HEK293 (cell line): ENCODE measurements around the gene ARHGAP33.

Source experiments
- AEBP2 ChIP-seq: fragments of 450-650 bp; formaldehyde crosslinking; IDR thresholded peaks from 2 replicates; pipeline ENCODE4 v1.5.1; 2016; ENCODE audit warnings: missing biosample characterization, missing genetic modification characterization, borderline replicate concordance
- BCL6B ChIP-seq: fragments of 450-650 bp; formaldehyde crosslinking; IDR thresholded peaks from 2 replicates; pipeline ENCODE4 v1.5.1; 2017; ENCODE audit warnings: missing biosample characterization, missing genetic modification characterization
- GLIS1 ChIP-seq: fragments of 450-650 bp; formaldehyde crosslinking; IDR thresholded peaks from 2 replicates; pipeline ENCODE4 v1.5.1; 2016; ENCODE audit warnings: missing biosample characterization, missing genetic modification characterization
- PRDM6 ChIP-seq: fragments of 450-650 bp; formaldehyde crosslinking; IDR thresholded peaks from 2 replicates; pipeline ENCODE4 v1.5.1; 2017; ENCODE audit warnings: missing biosample characterization, missing genetic modification characterization
- ZBTB11 ChIP-seq: fragments of 450-650 bp; formaldehyde crosslinking; conservative IDR thresholded peaks from 2 replicates; pipeline ENCODE4 v1.5.1; 2016; ENCODE audit warnings: low read depth, missing biosample characterization, missing genetic modification characterization
- ZBTB21 ChIP-seq: fragments of 450-650 bp; formaldehyde crosslinking; IDR thresholded peaks from 2 replicates; pipeline ENCODE4 v1.5.1; 2017; ENCODE audit warnings: missing biosample characterization, missing genetic modification characterization
- ZBTB44 ChIP-seq: fragments of 450-650 bp; IDR thresholded peaks from 2 replicates; pipeline ENCODE4 v1.5.1; 2018; ENCODE audit warnings: missing biosample characterization, mild to moderate bottlenecking, missing genetic modification characterization
- ZBTB48 ChIP-seq: fragments of 450-650 bp; formaldehyde crosslinking; IDR thresholded peaks from 2 replicates; pipeline ENCODE4 v1.5.1; 2016; ENCODE audit warnings: missing biosample characterization, missing genetic modification characterization
- ZBTB7A ChIP-seq: fragments of 450-650 bp; formaldehyde crosslinking; IDR thresholded peaks from 2 replicates; pipeline ENCODE4 v1.5.1; 2016; ENCODE audit warnings: low read depth, missing biosample characterization, missing genetic modification characterization
- ZFP3 ChIP-seq: fragments of 450-650 bp; formaldehyde crosslinking; IDR thresholded peaks from 2 replicates; pipeline ENCODE4 v1.5.1; 2016; ENCODE audit warnings: low read depth, missing biosample characterization, missing genetic modification characterization
- ZIC2 ChIP-seq: fragments of 450-650 bp; formaldehyde crosslinking; IDR thresholded peaks from 2 replicates; pipeline ENCODE4 v1.5.1; 2016; ENCODE audit warnings: missing biosample characterization, missing genetic modification characterization
- ZNF121 ChIP-seq: fragments of 450-650 bp; formaldehyde crosslinking; IDR thresholded peaks from 2 replicates; pipeline ENCODE4 v1.5.1; 2016; ENCODE audit warnings: missing biosample characterization, missing genetic modification characterization
- ZNF132 ChIP-seq: fragments of 450-650 bp; formaldehyde crosslinking; IDR thresholded peaks from 2 replicates; pipeline ENCODE4 v1.5.1; 2017; ENCODE audit warnings: missing biosample characterization, missing genetic modification characterization, borderline replicate concordance
- ZNF157 ChIP-seq: fragments of 450-650 bp; formaldehyde crosslinking; IDR thresholded peaks from 2 replicates; pipeline ENCODE4 v1.5.1; 2016; ENCODE audit warnings: missing biosample characterization, missing genetic modification characterization
- ZNF16 ChIP-seq: fragments of 450-650 bp; formaldehyde crosslinking; IDR thresholded peaks from 2 replicates; pipeline ENCODE4 v1.5.1; 2016; ENCODE audit warnings: low read depth, missing biosample characterization, missing genetic modification characterization
- ZNF211 ChIP-seq: fragments of 450-650 bp; formaldehyde crosslinking; IDR thresholded peaks from 2 replicates; pipeline ENCODE4 v1.5.1; 2016; ENCODE audit warnings: low read depth, missing biosample characterization, missing genetic modification characterization
- ZNF341 ChIP-seq: fragments of 450-650 bp; formaldehyde crosslinking; IDR thresholded peaks from 2 replicates; pipeline ENCODE4; 2016; ENCODE audit warnings: low read depth, missing biosample characterization, missing genetic modification characterization
- ZNF366 ChIP-seq: fragments of 450-650 bp; formaldehyde crosslinking; conservative IDR thresholded peaks from 2 replicates; pipeline ENCODE4 v1.5.1; 2016; ENCODE audit warnings: missing biosample characterization, missing genetic modification characterization
- ZNF394 ChIP-seq: fragments of 450-650 bp; formaldehyde crosslinking; IDR thresholded peaks from 2 replicates; pipeline ENCODE4 v1.5.1; 2016; ENCODE audit warnings: missing biosample characterization, missing genetic modification characterization, mild to moderate bottlenecking, moderate library complexity, borderline replicate concordance
- ZNF398 ChIP-seq: fragments of 450-650 bp; formaldehyde crosslinking; IDR thresholded peaks from 2 replicates; pipeline ENCODE4 v1.5.1; 2017; ENCODE audit warnings: missing biosample characterization, missing genetic modification characterization
- ZNF404 ChIP-seq: fragments of 450-650 bp; formaldehyde crosslinking; IDR thresholded peaks from 2 replicates; pipeline ENCODE4 v1.5.1; 2017; ENCODE audit warnings: missing biosample characterization, missing genetic modification characterization
- ZNF513 ChIP-seq: fragments of 450-650 bp; IDR thresholded peaks from 2 replicates; pipeline ENCODE4 v1.5.1; 2018; ENCODE audit warnings: missing biosample characterization, missing genetic modification characterization
- ZNF521 ChIP-seq: fragments of 450-650 bp; formaldehyde crosslinking; IDR thresholded peaks from 2 replicates; pipeline ENCODE4 v1.5.1; 2017; ENCODE audit warnings: missing biosample characterization, mild to moderate bottlenecking, missing genetic modification characterization
- ZNF664 ChIP-seq: fragments of 450-650 bp; formaldehyde crosslinking; IDR thresholded peaks from 2 replicates; pipeline ENCODE4 v1.5.1; 2016; ENCODE audit warnings: missing biosample characterization, missing genetic modification characterization
- ZNF776 ChIP-seq: fragments of 450-650 bp; formaldehyde crosslinking; IDR thresholded peaks from 2 replicates; pipeline ENCODE4 v1.5.0; 2017; ENCODE audit warnings: missing biosample characterization, missing genetic modification characterization, borderline replicate concordance
- ZSCAN16 ChIP-seq: fragments of 450-650 bp; formaldehyde crosslinking; IDR thresholded peaks from 2 replicates; pipeline ENCODE4 v1.5.1; 2016; ENCODE audit warnings: missing biosample characterization, missing genetic modification characterization

Gene ARHGAP33

GRCh38 chr19:35805526-35806102 is 30.2 kb downstream of the ARHGAP33 start (continued):
- TF ChIP-seq BCL6B (tag by site-specific recombination) (0 out of 2 replicates have a peak, but pooled peaks have one; percentile 6), ZNF394 (no peak), ZNF776 (tag by site-specific recombination) (0 out of 2 replicates have a peak, but pooled peaks have one; percentile 53), ZNF664 (tag by site-specific recombination) (no peak), ZBTB11 (tag by site-specific recombination) (no peak), ZSCAN16 (tag by site-specific recombination) (no peak), ZNF157 (tag by site-specific recombination) (0 out of 2 replicates have a peak, but pooled peaks have one; percentile 20), ZNF132 (tag by site-specific recombination) (no peak), ZBTB48 (peak; percentile 32; the same call in 1 of the 2 replicates), ZNF121 (tag by site-specific recombination) (0 out of 2 replicates have a peak, but pooled peaks have one; percentile 54), ZNF16 (no peak), ZNF513 (tag by site-specific recombination) (no peak), ZBTB21 (0 out of 2 replicates have a peak, but pooled peaks have one; percentile 24), ZNF404 (tag by site-specific recombination) (no peak), ZBTB44 (tag by site-specific recombination) (no peak), ZNF398 (tag by site-specific recombination) (0 out of 2 replicates have a peak, but pooled peaks have one; percentile 8), ZIC2 (tag by site-specific recombination) (peak; percentile 71), PRDM6 (tag by site-specific recombination) (no peak), ZBTB7A (tag by site-specific recombination) (no peak), ZNF366 (peak; percentile 39; the same call in 1 of the 2 replicates), ZNF521 (tag by site-specific recombination) (no peak), ZNF341 (tag by site-specific recombination) (no peak), ZNF211 (tag by site-specific recombination) (no peak), ZFP3 (no peak), GLIS1 (0 out of 2 replicates have a peak, but pooled peaks have one; percentile 11), AEBP2 (tag by site-specific recombination) (no peak)
